Brain microvascular endothelial cell (primary cell): ENCODE results near the gene PARL.

Source experiments
- DNase-seq: peaks from one replicate; pipeline ENCODE4 v3.0.0-alpha.2; 2020
- H3K27ac ChIP-seq: fragments of 250-450 bp; sonication (Bioruptor Pico); 2 replicates; pipeline ENCODE4 v1.5.1; 2020; ENCODE audit warnings: mild to moderate bottlenecking, moderate library complexity
- H3K27me3 ChIP-seq: fragments of 250-450 bp; sonication (Bioruptor Pico); replicated peaks from 2 replicates; pipeline ENCODE4 v1.5.1; 2020; ENCODE audit warnings: mild to moderate bottlenecking
- H3K36me3 ChIP-seq: fragments of 250-450 bp; sonication (Bioruptor Pico); replicated peaks from 2 replicates; pipeline ENCODE4 v1.5.1; 2020; ENCODE audit warnings: mild to moderate bottlenecking
- H3K4me3 ChIP-seq: 2 replicates; pipeline ENCODE4 v1.5.1; 2011; ENCODE audit warnings: low read depth, mild to moderate bottlenecking, control low read depth, low read length, moderate library complexity
- CTCF ChIP-seq: IDR thresholded peaks from 2 replicates; pipeline ENCODE4 v1.5.1; 2011; ENCODE audit warnings: low read depth, mild to moderate bottlenecking, moderate library complexity, low read length, control low read depth, inconsistent platforms; ENCODE audit errors: missing control alignments
- in situ Hi-C: cut with HindIII; loops from 2 replicates; pipeline ENCODE4 v1.10.0; 2017; ENCODE audit warnings: low sequenced_read_pairs, low pct_ligation_motif_present

PARL gene

DNA sequence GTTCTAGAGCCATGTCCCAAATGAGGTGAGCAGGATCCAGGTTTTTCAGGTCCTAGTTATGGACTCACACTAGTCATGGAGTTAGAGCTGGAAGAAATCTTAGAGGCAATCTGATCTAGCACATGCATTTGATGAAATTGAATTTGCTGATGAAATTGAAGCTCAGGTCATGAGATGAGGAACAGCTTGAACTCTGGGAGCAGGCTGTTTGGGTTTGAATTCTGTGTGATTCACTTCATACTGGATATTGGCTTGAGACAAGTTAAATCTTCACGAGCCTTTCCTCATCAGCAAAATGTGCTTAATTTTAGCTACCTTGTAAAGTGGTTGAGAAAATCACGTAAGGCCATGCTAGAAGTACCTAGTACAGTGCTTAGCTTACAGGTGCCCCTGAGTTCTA is 33.5 kb upstream of the PARL start:
- Histone ChIP-seq H3K4me3 (no peak overlapping the region), H3K36me3 (peaks cover 7% of the 10 kb centered on the region), H3K27ac (no peak overlapping the region), H3K27me3 (no peaks in the 10 kb centered on the region)
- TF ChIP-seq CTCF = no peak
- DNase-seq = no peak
- in situ Hi-C loops = no loop called here

DNA sequence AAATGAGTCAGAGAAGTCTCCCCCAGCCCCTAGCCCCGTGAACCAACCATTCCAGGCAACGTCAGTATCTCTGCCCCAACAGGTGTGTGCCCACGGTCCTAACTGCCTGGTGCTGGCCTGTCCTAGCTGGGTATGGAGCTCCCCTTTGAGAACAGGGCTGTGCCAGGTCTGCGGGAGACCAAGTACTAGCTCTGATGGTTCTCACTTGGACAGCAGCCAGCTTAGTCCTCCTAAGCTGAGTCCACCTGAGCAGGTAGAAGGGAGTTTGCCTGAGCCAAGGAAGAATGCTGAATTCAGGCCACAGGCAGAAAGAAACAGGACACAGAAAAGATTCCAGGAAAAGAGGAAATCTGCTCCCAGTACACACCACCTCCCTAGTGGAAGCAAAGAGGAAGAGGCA is 33.1 kb upstream of the PARL start:
- in situ Hi-C loops = no loop called here
- DNase-seq = no peak
- Histone ChIP-seq H3K27ac (no peak overlapping the region), H3K4me3 (no peak overlapping the region), H3K36me3 (peaks cover 7% of the 10 kb centered on the region), H3K27me3 (no peaks in the 10 kb centered on the region)
- TF ChIP-seq CTCF = no peak

- no peak overlapping the region for H3K27ac ChIP-seq
- H3K36me3 ChIP-seq = no peaks in the 10 kb centered on the region
- TF ChIP-seq CTCF = no peak
- no peaks in the 10 kb centered on the region for H3K27me3 ChIP-seq
- DNase-seq = no peak
- in situ Hi-C loops = no loop called here
- H3K4me3 ChIP-seq = no peak overlapping the region
These were observed 30.2 kb upstream of the PARL start for GRCh38 chr3:183914856-183915255.

GRCh38 chr3:183913580-183913920 is 28.9 kb upstream of the PARL start:
- no peaks in the 10 kb centered on the region for H3K36me3 ChIP-seq
- TF ChIP-seq CTCF = no peak
- H3K27ac ChIP-seq = no peak overlapping the region
- no peaks in the 10 kb centered on the region for H3K27me3 ChIP-seq
- H3K4me3 ChIP-seq = no peak overlapping the region
- DNase-seq = no peak
- in situ Hi-C loops = no loop called here

- no peak for DNase-seq
These were observed 28.4 kb upstream of the PARL start for GRCh38 chr3:183912895-183913579.

More at GRCh38 chr3:183912895-183913579, 28.4 kb upstream of the PARL start:
- H3K4me3 ChIP-seq = no peak overlapping the region
- TF ChIP-seq CTCF = no peak
- H3K27ac ChIP-seq = no peak overlapping the region
- H3K36me3 ChIP-seq = no peaks in the 10 kb centered on the region
- in situ Hi-C loops = no loop called here
- H3K27me3 ChIP-seq = no peaks in the 10 kb centered on the region
